HG03354 (cell line): Measurements from ENCODE around the gene KCNK2.

Experiments used
- ATAC-seq: cut with Tn5 transposase; IDR thresholded peaks from one replicate; pipeline ENCODE4 v1.9.1; 2021; ENCODE audit warnings: mild to moderate bottlenecking; ENCODE audit not compliant: unreplicated experiment, poor library complexity, severe bottlenecking

Gene KCNK2

GRCh38 chr1:215241451-215241850 lies 158.9 kb downstream of the KCNK2 start:
- ATAC-seq, result no peak

GRCh38 chr1:215243345-215244054 lies 161.0 kb downstream of the KCNK2 start:
- ATAC-seq, result no peak

- no peak for ATAC-seq
These were observed 168.4 kb downstream of the KCNK2 start for GRCh38 chr1:215250913-215251312.

GRCh38 chr1:215251428-215251827 lies 168.9 kb downstream of the KCNK2 start:
- no peak for ATAC-seq

GRCh38 chr1:215252164-215252563 lies 169.6 kb downstream of the KCNK2 start:
- no peak for ATAC-seq

GRCh38 chr1:215256936-215257679 lies 174.6 kb downstream of the KCNK2 start:
- ATAC-seq, result no peak

- ATAC-seq, result no peak
These were observed 178.2 kb downstream of the KCNK2 start for GRCh38 chr1:215260711-215261110.

GRCh38 chr1:215262106-215262505 lies 179.6 kb downstream of the KCNK2 start:
- no peak for ATAC-seq

GRCh38 chr1:215263636-215264035 lies 181.1 kb downstream of the KCNK2 start:
- no peak for ATAC-seq

GRCh38 chr1:215264649-215265048 lies 182.1 kb downstream of the KCNK2 start:
- no peak for ATAC-seq

GRCh38 chr1:215267495-215267894 lies 185.0 kb downstream of the KCNK2 start:
- no peak for ATAC-seq

- no peak for ATAC-seq
These were observed 187.4 kb downstream of the KCNK2 start for GRCh38 chr1:215269955-215270354.

GRCh38 chr1:215273838-215274516 lies 191.4 kb downstream of the KCNK2 start:
- no peak for ATAC-seq

GRCh38 chr1:215276582-215276981 lies 194.0 kb downstream of the KCNK2 start:
- no peak for ATAC-seq

- no peak for ATAC-seq
These were observed 195.0 kb downstream of the KCNK2 start for GRCh38 chr1:215277532-215277931.

- no peak for ATAC-seq
These were observed 197.1 kb downstream of the KCNK2 start for GRCh38 chr1:215279682-215280081.

- no peak for ATAC-seq
These were observed 200.0 kb downstream of the KCNK2 start for GRCh38 chr1:215282557-215282956.

- ATAC-seq, result no peak
These were observed 202.7 kb downstream of the KCNK2 start for GRCh38 chr1:215285013-215285800.
